DND-41 (cell line): ENCODE measurements around the gene PRKAG2.

ENCODE experiments used
- ATAC-seq: fragments of 200-7000 bp; cut with Tn5 transposase; 3 replicates; pipeline ENCODE4 v1.9.1; 2021; ENCODE audit warnings: low read depth; ENCODE audit not compliant: insufficient read depth
- DNase-seq: peaks from one replicate; pipeline ENCODE4 v3.0.0-alpha.2; 2020
- H2AFZ ChIP-seq: 2 replicates; pipeline ENCODE4 v1.6.0; 2012; ENCODE audit warnings: low read depth, low read length
- H3K27ac ChIP-seq: 2 replicates; pipeline ENCODE4 v1.5.1; 2012; ENCODE audit warnings: low read length, inconsistent platforms
- H3K27me3 ChIP-seq: fragments of 200-600 bp; sonication (generic); 2 replicates; pipeline ENCODE4 v1.6.0; 2012; ENCODE audit warnings: low read length, mild to moderate bottlenecking, inconsistent platforms; ENCODE audit not compliant: insufficient read depth, poor library complexity
- H3K36me3 ChIP-seq: 2 replicates; pipeline ENCODE4 v1.5.1; 2012; ENCODE audit warnings: low read length, inconsistent platforms; ENCODE audit not compliant: insufficient read depth
- H3K4me1 ChIP-seq: 2 replicates; pipeline ENCODE4 v1.5.1; 2012; ENCODE audit warnings: mild to moderate bottlenecking, low read length; ENCODE audit not compliant: insufficient read depth
- H3K4me2 ChIP-seq: 2 replicates; pipeline ENCODE4 v1.6.0; 2012; ENCODE audit warnings: mild to moderate bottlenecking, moderate library complexity, low read length, inconsistent platforms; ENCODE audit not compliant: insufficient read depth
- H3K4me3 ChIP-seq, 2 experiments: fragments of 200-600 bp in 1 of 2; shearing (Covaris generic) in 1 of 2; 2 replicates each; pipeline ENCODE4 v1.5.1; 2012 to 2016; ENCODE audit warnings: inconsistent platforms in 2 of 2, low read length in 2 of 2, mild to moderate bottlenecking in 2 of 2, low read depth in 1 of 2, moderate library complexity in 1 of 2
- H3K79me2 ChIP-seq: 2 replicates; pipeline ENCODE4 v1.6.0; 2012; ENCODE audit warnings: low read length, inconsistent platforms; ENCODE audit not compliant: insufficient read depth
- H3K9ac ChIP-seq: 2 replicates; pipeline ENCODE4 v1.6.0; 2012; ENCODE audit warnings: low read depth, mild to moderate bottlenecking, inconsistent platforms, low read length, moderate library complexity
- H3K9me3 ChIP-seq: 2 replicates; pipeline ENCODE4 v1.5.1; 2012; ENCODE audit warnings: low read length, moderate library complexity, mild to moderate bottlenecking, inconsistent platforms; ENCODE audit not compliant: insufficient read depth, severe bottlenecking
- H4K20me1 ChIP-seq: 2 replicates; pipeline ENCODE4 v1.6.0; 2012; ENCODE audit warnings: low read length; ENCODE audit not compliant: insufficient read depth
- CTCF ChIP-seq: IDR thresholded peaks from 2 replicates; pipeline ENCODE4 v1.5.1; 2012; ENCODE audit warnings: borderline replicate concordance, low read length, moderate library complexity, mild to moderate bottlenecking; ENCODE audit not compliant: poor library complexity, severe bottlenecking; ENCODE audit errors: extremely low read depth
- EZH2 ChIP-seq: IDR thresholded peaks from 3 replicates; pipeline ENCODE4 v1.6.1; 2012; ENCODE audit warnings: borderline replicate concordance, low read depth, mild to moderate bottlenecking, moderate library complexity, low read length, inconsistent platforms; ENCODE audit not compliant: severe bottlenecking

Gene PRKAG2

GRCh38 chr7:151720280-151720679, 156.6 kb downstream of the PRKAG2 start:
- no peak for DNase-seq

GRCh38 chr7:151719897-151720242, 157.0 kb downstream of the PRKAG2 start:
- no peak for ATAC-seq
- no peak for DNase-seq
- Histone ChIP-seq H3K36me3 (no peaks in the 10 kb centered on the region), H3K79me2 (no peaks in the 10 kb centered on the region), H3K4me3 (no peak overlapping the region), H3K9me3 (no peaks in the 10 kb centered on the region), H3K4me2 (no peak overlapping the region), H3K9ac (no peak overlapping the region), H4K20me1 (peaks cover 3% of the 10 kb centered on the region; the same call in 1 of the 2 replicates), H3K27ac (no peak overlapping the region), H3K27me3 (peaks cover 38% of the 10 kb centered on the region), H2AFZ (no peak overlapping the region), H3K4me1 (no peaks in the 10 kb centered on the region)
- TF ChIP-seq EZH2 (no peak), CTCF (no peak)

More at GRCh38 chr7:151720280-151720679, 156.6 kb downstream of the PRKAG2 start:
- no peak overlapping the region for H3K9ac ChIP-seq
- H2AFZ ChIP-seq: no peak overlapping the region
- no peak for ATAC-seq
- peaks cover 3% of the 10 kb centered on the region; the same call in 1 of the 2 replicates for H4K20me1 ChIP-seq
- H3K4me3 ChIP-seq: no peak overlapping the region
- H3K27ac ChIP-seq: no peak overlapping the region
- no peak for TF ChIP-seq EZH2
- no peak for TF ChIP-seq CTCF
- H3K79me2 ChIP-seq: no peaks in the 10 kb centered on the region
- peaks cover 38% of the 10 kb centered on the region for H3K27me3 ChIP-seq
- H3K4me1 ChIP-seq: no peaks in the 10 kb centered on the region
- H3K36me3 ChIP-seq: no peaks in the 10 kb centered on the region
- no peaks in the 10 kb centered on the region for H3K9me3 ChIP-seq
- no peak overlapping the region for H3K4me2 ChIP-seq

DNA sequence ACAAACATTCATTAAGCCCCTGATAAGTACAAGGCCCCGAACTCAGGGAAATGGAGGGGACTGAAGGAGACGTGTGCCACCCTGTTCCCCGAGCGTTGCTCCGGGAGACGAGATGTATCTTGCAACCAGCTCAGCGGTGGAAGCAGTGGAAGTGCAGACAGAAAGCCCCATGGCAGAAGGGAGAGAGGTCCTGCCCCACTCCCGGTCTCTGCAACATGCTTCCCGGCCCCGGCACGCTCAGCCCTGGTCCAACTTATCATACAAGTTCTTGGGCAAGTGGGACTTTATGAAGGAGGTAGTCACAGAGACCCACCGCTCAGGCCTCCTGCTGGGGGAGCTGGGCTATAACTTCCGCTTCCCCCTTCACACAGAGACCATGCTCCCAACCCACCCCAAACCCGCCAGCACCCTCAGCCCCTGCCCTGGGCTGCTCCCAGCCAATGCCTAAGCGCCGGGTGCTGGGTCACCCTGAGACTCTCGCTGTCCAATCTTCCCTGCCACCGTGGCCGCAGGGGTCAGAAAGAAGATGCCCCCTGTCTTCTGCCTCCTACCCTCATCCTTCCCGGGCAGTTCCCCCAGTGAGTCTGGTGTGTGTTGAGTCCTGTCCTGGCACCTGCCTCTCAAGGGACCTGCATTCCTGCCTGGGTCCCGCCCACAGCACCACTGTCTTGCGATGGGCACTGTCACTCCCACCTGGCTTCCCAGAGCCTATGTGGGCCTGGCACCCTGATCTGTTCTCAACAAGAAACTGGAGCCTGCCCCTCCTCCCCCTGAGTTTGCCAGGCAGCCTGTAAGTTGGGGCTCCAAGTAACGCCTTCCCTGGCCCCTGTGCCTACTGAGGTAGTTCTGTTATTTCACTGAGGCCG, 157.7 kb downstream of the PRKAG2 start:
- Histone ChIP-seq H4K20me1 (peaks cover 3% of the 10 kb centered on the region; the same call in 1 of the 2 replicates), H3K4me2 (no peak overlapping the region), H3K4me3 (no peak overlapping the region), H3K9me3 (no peaks in the 10 kb centered on the region), H3K27me3 (peaks cover 38% of the 10 kb centered on the region), H3K9ac (no peak overlapping the region), H2AFZ (no peak overlapping the region), H3K4me1 (no peaks in the 10 kb centered on the region), H3K27ac (no peak overlapping the region), H3K36me3 (no peaks in the 10 kb centered on the region), H3K79me2 (no peaks in the 10 kb centered on the region)
- TF ChIP-seq CTCF: no peak
- TF ChIP-seq EZH2: no peak
- DNase-seq: no peak
- ATAC-seq: no peak
